ENCODE data around the gene SASH1.

DNA sequence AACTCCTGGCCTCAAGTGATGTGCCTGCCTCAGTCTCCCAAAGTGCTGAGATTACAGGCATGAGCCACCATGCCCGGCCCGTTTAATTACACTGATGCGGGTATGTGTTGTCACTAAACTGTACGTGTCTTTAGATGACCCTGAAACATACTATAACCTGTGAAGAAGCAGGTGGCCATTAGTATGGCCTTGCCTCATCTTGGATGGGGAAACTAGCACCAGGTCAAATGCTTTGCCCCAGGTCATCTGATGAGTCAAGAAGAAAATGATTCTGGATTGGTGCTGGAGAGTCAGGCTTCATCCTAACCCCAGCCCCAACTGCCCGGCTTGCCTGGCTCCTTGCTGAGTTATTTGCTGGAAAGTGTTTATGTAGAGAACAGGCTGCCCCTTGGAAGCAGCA lies 2.9 kb upstream of the SASH1 start:
- TF ChIP-seq SFPQ (IDR thresholded peaks at IDR 0.05; ENCODE audit: low read depth, low read length) (no peak), POLR2AphosphoS5 (IDR thresholded peaks at IDR 0.05; ENCODE audit: control insufficient read depth, insufficient read depth, low read depth, low read length) (no peak), SP1 (CRISPR knock-in tag; IDR thresholded peaks at IDR 0.05) (no peak), POLR2A (conservative IDR thresholded peaks at IDR 0.05) (no peak), ZNF274 (IDR thresholded peaks at IDR 0.05; ENCODE audit: borderline replicate concordance, low read depth, low read length) (no peak), MCM7 (IDR thresholded peaks at IDR 0.05) (no peak), TCF3 (CRISPR knock-in tag; IDR thresholded peaks at IDR 0.05) (no peak), PATZ1 (CRISPR knock-in tag; IDR thresholded peaks at IDR 0.05; ENCODE audit: borderline replicate concordance) (no peak), ZNF586 (CRISPR knock-in tag; conservative IDR thresholded peaks at IDR 0.05) (no peak), TGIF2 (CRISPR knock-in tag; IDR thresholded peaks at IDR 0.05) (no peak), ETV6 (IDR thresholded peaks at IDR 0.05; ENCODE audit: borderline replicate concordance in 1 of 2, low read depth in 2 of 2, low read length in 1 of 2) (no peak), ETV6 (CRISPR knock-in tag; IDR thresholded peaks at IDR 0.05; ENCODE audit: borderline replicate concordance) (no peak), CREBBP (IDR thresholded peaks at IDR 0.05; ENCODE audit: low read depth, low read length) (no peak)
- TF ChIP-seq, protein P1, sequence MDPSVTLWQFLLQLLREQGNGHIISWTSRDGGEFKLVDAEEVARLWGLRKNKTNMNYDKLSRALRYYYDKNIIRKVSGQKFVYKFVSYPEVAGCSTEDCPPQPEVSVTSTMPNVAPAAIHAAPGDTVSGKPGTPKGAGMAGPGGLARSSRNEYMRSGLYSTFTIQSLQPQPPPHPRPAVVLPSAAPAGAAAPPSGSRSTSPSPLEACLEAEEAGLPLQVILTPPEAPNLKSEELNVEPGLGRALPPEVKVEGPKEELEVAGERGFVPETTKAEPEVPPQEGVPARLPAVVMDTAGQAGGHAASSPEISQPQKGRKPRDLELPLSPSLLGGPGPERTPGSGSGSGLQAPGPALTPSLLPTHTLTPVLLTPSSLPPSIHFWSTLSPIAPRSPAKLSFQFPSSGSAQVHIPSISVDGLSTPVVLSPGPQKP (CRISPR knock-in tag; IDR thresholded peaks at IDR 0.05), result no peak
- TF ChIP-seq, protein P2, sequence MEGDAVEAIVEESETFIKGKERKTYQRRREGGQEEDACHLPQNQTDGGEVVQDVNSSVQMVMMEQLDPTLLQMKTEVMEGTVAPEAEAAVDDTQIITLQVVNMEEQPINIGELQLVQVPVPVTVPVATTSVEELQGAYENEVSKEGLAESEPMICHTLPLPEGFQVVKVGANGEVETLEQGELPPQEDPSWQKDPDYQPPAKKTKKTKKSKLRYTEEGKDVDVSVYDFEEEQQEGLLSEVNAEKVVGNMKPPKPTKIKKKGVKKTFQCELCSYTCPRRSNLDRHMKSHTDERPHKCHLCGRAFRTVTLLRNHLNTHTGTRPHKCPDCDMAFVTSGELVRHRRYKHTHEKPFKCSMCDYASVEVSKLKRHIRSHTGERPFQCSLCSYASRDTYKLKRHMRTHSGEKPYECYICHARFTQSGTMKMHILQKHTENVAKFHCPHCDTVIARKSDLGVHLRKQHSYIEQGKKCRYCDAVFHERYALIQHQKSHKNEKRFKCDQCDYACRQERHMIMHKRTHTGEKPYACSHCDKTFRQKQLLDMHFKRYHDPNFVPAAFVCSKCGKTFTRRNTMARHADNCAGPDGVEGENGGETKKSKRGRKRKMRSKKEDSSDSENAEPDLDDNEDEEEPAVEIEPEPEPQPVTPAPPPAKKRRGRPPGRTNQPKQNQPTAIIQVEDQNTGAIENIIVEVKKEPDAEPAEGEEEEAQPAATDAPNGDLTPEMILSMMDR (IDR thresholded peaks at IDR 0.05 in 2 of 3, conservative IDR thresholded peaks at IDR 0.05 in 1 of 3; ENCODE audit: insufficient read depth in 2 of 3, low read depth in 1 of 3, low read length in 3 of 3), result no peak
